Measurements from ENCODE around the gene CAMK2N2.

Gene CAMK2N2

GRCh38 chr3:184234224-184234623 is 27.1 kb downstream of the CAMK2N2 start:
- no peak overlapping the region for H3K27ac ChIP-seq (ENCODE audit: low read length)
- no peak overlapping the region for H3K4me3 ChIP-seq (ENCODE audit: low read length)
- no peak overlapping the region for H3K4me2 ChIP-seq (ENCODE audit: low read depth, low read length)
- peaks cover 58% of the 10 kb centered on the region for H3K27me3 ChIP-seq (replicated peaks; ENCODE audit: insufficient read depth, low read length)
- no peak overlapping the region for H3K9ac ChIP-seq (ENCODE audit: low read length)
- TF ChIP-seq EZH2phosphoT487 (IDR thresholded peaks at IDR 0.05; ENCODE audit: low read length) (no peak), CTCF (IDR thresholded peaks at IDR 0.05; ENCODE audit: low read length) (0 out of 2 replicates have a peak, but pooled peaks have one; percentile 4)
- H3K4me1 ChIP-seq (ENCODE audit: low read length): no peaks in the 10 kb centered on the region
- no peaks in the 10 kb centered on the region for H3K9me2 ChIP-seq (replicated peaks; ENCODE audit: insufficient read depth, low read length)
- no peaks in the 10 kb centered on the region for H3K9me3 ChIP-seq (replicated peaks; ENCODE audit: insufficient read depth, low read length)
- no peak overlapping the region for H2AFZ ChIP-seq (ENCODE audit: low read length)
- no peaks in the 10 kb centered on the region for H3F3A ChIP-seq (ENCODE audit: insufficient read depth, low read length)
- no peaks in the 10 kb centered on the region for H3K36me3 ChIP-seq (replicated peaks; ENCODE audit: insufficient read depth, low read length)
- DNase-seq: no peak
- H4K20me1 ChIP-seq (ENCODE audit: insufficient read depth, low read length): no peaks in the 10 kb centered on the region
- H3K79me2 ChIP-seq (ENCODE audit: low read length): no peaks in the 10 kb centered on the region

- Histone ChIP-seq H3K36me3 (replicated peaks; ENCODE audit: insufficient read depth, low read length) (no peaks in the 10 kb centered on the region), H3K4me1 (ENCODE audit: low read length) (no peaks in the 10 kb centered on the region), H3K9me3 (replicated peaks; ENCODE audit: insufficient read depth, low read length) (no peaks in the 10 kb centered on the region), H3K27ac (ENCODE audit: low read length) (no peak overlapping the region), H3K4me2 (ENCODE audit: low read depth, low read length) (no peak overlapping the region), H3K9me2 (replicated peaks; ENCODE audit: insufficient read depth, low read length) (no peaks in the 10 kb centered on the region), H3K4me3 (ENCODE audit: low read length) (no peak overlapping the region), H3K9ac (ENCODE audit: low read length) (no peak overlapping the region), H3F3A (ENCODE audit: insufficient read depth, low read length) (no peaks in the 10 kb centered on the region), H4K20me1 (ENCODE audit: insufficient read depth, low read length) (no peaks in the 10 kb centered on the region), H3K79me2 (ENCODE audit: low read length) (no peaks in the 10 kb centered on the region), H3K27me3 (replicated peaks; ENCODE audit: insufficient read depth, low read length) (peaks cover 65% of the 10 kb centered on the region), H2AFZ (ENCODE audit: low read length) (no peak overlapping the region)
- DNase-seq: no peak
- TF ChIP-seq EZH2phosphoT487 (IDR thresholded peaks at IDR 0.05; ENCODE audit: low read length): no peak
- TF ChIP-seq CTCF (IDR thresholded peaks at IDR 0.05; ENCODE audit: low read length): no peak
- no peak for TF ChIP-seq EZH2 (optimal IDR thresholded peaks at IDR 0.05; ENCODE audit: low read depth, low read length)
Measured at GRCh38 chr3:184233127-184233843, 28.1 kb downstream of the CAMK2N2 start.

GRCh38 chr3:184231671-184232070 is 29.7 kb downstream of the CAMK2N2 start:
- TF ChIP-seq EZH2 (optimal IDR thresholded peaks at IDR 0.05; ENCODE audit: low read depth, low read length) (no peak), EZH2phosphoT487 (IDR thresholded peaks at IDR 0.05; ENCODE audit: low read length) (no peak)
- H3K4me1 ChIP-seq (ENCODE audit: low read length): no peaks in the 10 kb centered on the region
- H3K9me2 ChIP-seq (replicated peaks; ENCODE audit: insufficient read depth, low read length): no peaks in the 10 kb centered on the region
- no peak for DNase-seq
- H3K9me3 ChIP-seq (replicated peaks; ENCODE audit: insufficient read depth, low read length): no peaks in the 10 kb centered on the region
- H3F3A ChIP-seq (ENCODE audit: insufficient read depth, low read length): no peaks in the 10 kb centered on the region
- no peak overlapping the region for H3K27ac ChIP-seq (ENCODE audit: low read length)
- H3K9ac ChIP-seq (ENCODE audit: low read length): no peak overlapping the region
- H3K4me3 ChIP-seq (ENCODE audit: low read length): no peak overlapping the region
- H3K4me2 ChIP-seq (ENCODE audit: low read depth, low read length): no peak overlapping the region
- no peaks in the 10 kb centered on the region for H4K20me1 ChIP-seq (ENCODE audit: insufficient read depth, low read length)
- H3K36me3 ChIP-seq (replicated peaks; ENCODE audit: insufficient read depth, low read length): no peaks in the 10 kb centered on the region
- no peak overlapping the region for H2AFZ ChIP-seq (ENCODE audit: low read length)
- H3K79me2 ChIP-seq (ENCODE audit: low read length): no peaks in the 10 kb centered on the region
- peaks cover 68% of the 10 kb centered on the region for H3K27me3 ChIP-seq (replicated peaks; ENCODE audit: insufficient read depth, low read length)

Data from MM.1S (cell line).